B cell (primary cell): ENCODE data around the gene B4GALNT1.

Experiments
- EZH2 ChIP-seq: IDR thresholded peaks from 2 replicates; pipeline ENCODE4 v1.6.1; 2012; ENCODE audit warnings: borderline replicate concordance, low read depth, mild to moderate bottlenecking, moderate library complexity, low read length; ENCODE audit not compliant: insufficient read depth, poor library complexity, severe bottlenecking
- TF ChIP-seq, protein P1 (sequence below): fragments of 200-600 bp; IDR thresholded peaks from one replicate; pipeline ENCODE4 v1.8.0; 2022; ENCODE audit warnings: antibody characterized with exemption, mild to moderate bottlenecking

DNA sequence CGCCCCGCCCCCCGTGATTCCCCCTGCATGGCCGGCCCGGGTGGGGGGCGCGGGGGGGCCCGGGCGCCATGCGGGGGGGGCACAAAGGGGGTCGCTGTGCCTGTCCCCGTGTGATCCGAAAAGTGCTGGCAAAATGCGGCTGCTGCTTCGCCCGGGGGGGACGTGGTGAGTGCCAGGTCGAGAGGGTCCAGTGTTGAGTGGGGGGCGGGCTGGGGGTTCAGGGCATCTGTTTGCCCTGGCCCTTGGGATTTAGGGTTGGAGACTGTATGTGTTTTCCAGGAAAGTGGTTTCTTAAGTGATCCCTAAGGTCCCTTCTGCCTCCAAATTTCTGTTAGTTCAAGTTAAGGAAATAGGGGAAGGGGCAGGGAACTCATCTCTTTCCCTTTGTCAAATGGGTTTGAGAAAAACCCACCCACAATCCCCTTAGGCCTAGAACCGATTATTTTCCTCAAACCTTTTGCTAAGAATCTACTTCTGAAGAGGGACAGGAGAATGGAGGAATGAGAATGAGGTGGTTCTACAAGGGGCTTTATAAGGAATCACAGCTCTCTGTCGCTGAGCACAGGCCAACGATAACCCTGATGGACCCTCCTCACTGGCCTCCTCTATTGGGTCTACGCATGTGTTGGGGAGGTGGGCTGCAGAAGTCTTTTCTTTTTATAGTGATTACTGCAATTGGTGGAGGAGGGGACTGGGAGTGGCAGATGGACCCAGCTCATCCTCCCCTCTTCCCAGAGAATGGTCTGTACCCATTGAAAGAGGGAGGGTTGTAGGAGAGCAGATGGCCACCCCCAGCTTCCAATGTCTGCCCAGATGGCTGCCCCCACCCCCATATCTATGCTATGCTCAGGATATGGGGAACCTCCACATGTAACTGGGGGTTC, 20.9 kb downstream of the B4GALNT1 start:
- TF ChIP-seq, protein P1, sequence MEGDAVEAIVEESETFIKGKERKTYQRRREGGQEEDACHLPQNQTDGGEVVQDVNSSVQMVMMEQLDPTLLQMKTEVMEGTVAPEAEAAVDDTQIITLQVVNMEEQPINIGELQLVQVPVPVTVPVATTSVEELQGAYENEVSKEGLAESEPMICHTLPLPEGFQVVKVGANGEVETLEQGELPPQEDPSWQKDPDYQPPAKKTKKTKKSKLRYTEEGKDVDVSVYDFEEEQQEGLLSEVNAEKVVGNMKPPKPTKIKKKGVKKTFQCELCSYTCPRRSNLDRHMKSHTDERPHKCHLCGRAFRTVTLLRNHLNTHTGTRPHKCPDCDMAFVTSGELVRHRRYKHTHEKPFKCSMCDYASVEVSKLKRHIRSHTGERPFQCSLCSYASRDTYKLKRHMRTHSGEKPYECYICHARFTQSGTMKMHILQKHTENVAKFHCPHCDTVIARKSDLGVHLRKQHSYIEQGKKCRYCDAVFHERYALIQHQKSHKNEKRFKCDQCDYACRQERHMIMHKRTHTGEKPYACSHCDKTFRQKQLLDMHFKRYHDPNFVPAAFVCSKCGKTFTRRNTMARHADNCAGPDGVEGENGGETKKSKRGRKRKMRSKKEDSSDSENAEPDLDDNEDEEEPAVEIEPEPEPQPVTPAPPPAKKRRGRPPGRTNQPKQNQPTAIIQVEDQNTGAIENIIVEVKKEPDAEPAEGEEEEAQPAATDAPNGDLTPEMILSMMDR = no peak
- TF ChIP-seq EZH2 = no peak
